ENCODE data around the gene PGK2. TPM values are rescaled to one million over a fixed set of nuclear protein-coding genes. Genes with fewer than 3 reads are reported as not detected.

PGK2 gene
- total and polyA plus RNA-seq, 5 donors from 2014 or later: not detected

DNA sequence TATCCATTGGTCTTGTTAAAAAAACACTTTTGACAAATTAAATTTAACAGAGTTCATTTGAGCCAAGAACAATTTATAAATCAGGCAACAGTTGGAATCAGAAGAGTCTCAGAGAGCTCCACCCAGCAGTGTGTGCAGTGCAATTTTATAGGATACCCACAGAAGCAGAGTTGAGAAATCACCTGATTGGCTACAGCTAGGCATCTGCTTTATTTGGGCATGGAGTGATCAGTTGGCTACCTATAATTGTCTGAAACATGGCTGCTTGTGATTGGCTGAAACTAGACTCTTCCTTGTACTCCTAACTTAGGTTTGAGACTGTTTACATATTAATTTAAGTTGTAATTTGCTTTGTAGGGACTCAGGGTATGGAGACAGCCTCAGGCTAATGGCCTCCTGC is 12.0 kb downstream of the PGK2 start:
- DNase-seq (no peak), ATAC-seq (ENCODE audit: low read depth in 2 of 2) (no peak)
- Histone ChIP-seq H3K36me3 (ENCODE audit: control insufficient read depth, insufficient read depth, low read length) (no peaks in the 10 kb centered on the region), H3K9me3 (ENCODE audit: control insufficient read depth in 2 of 2, low read length in 2 of 2) (no peaks in the 10 kb centered on the region), H3K4me3 (ENCODE audit: low read depth, low read length) (no peak overlapping the region), H3K27me3 (ENCODE audit: control insufficient read depth, insufficient read depth, low read length) (no peaks in the 10 kb centered on the region), H3K4me1 (ENCODE audit: control insufficient read depth, insufficient read depth, low read length, poor library complexity, severe bottlenecking) (no peaks in the 10 kb centered on the region), H3K27ac (ENCODE audit: insufficient read depth, low read length, poor library complexity, severe bottlenecking) (no peak overlapping the region)
- no peaks in the 10 kb centered on the region for H3K27me3 Mint-ChIP-seq
- H3K9me3 Mint-ChIP-seq: peaks cover 0 to 7% (median 3%) of the 10 kb centered on the region in 7 donors
- H3K4me1 Mint-ChIP-seq: no peaks in the 10 kb centered on the region
- H3K27ac Mint-ChIP-seq: no peak overlapping the region
- H3K4me3 Mint-ChIP-seq: no peak overlapping the region
- no peaks in the 10 kb centered on the region for H3K36me3 Mint-ChIP-seq

DNA sequence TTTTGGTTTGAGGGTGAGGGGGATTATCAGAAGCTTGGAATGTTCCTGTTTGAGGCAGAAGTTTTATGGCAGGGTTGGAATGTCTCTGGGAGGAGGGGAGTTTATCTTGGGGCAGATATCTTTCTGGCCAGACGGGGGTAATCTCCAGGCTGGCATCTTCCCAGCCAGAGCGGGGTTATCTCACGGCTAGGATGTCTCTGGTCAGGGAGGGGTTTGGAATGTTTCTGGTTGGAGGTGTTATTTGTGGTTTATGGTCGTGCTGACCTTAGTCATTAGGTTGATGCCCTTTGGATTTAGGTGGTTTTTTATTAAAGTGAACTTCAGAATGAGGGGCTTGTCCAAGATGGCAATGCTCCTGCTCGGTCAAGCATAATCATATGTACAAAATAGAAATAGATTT is 14.8 kb downstream of the PGK2 start:
- no peaks in the 10 kb centered on the region for H3K4me1 ChIP-seq (ENCODE audit: control insufficient read depth, insufficient read depth, low read length, poor library complexity, severe bottlenecking)
- no peak overlapping the region for H3K27ac ChIP-seq (ENCODE audit: insufficient read depth, low read length, poor library complexity, severe bottlenecking)
- H3K36me3 ChIP-seq (ENCODE audit: control insufficient read depth, insufficient read depth, low read length): no peaks in the 10 kb centered on the region
- ATAC-seq (ENCODE audit: low read depth in 2 of 2) (no peak), DNase-seq (no peak)
- no peak overlapping the region for H3K4me3 ChIP-seq (ENCODE audit: low read depth, low read length)
- no peaks in the 10 kb centered on the region for H3K27me3 ChIP-seq (ENCODE audit: control insufficient read depth, insufficient read depth, low read length)
- Mint-ChIP-seq H3K27me3 (no peaks in the 10 kb centered on the region), H3K4me1 (no peaks in the 10 kb centered on the region), H3K27ac (no peak overlapping the region), H3K9me3 (peaks cover 0 to 7% (median 5%) of the 10 kb centered on the region in 7 donors), H3K4me3 (no peak overlapping the region), H3K36me3 (no peaks in the 10 kb centered on the region)
- H3K9me3 ChIP-seq (ENCODE audit: control insufficient read depth in 2 of 2, low read length in 2 of 2): no peaks in the 10 kb centered on the region

DNA sequence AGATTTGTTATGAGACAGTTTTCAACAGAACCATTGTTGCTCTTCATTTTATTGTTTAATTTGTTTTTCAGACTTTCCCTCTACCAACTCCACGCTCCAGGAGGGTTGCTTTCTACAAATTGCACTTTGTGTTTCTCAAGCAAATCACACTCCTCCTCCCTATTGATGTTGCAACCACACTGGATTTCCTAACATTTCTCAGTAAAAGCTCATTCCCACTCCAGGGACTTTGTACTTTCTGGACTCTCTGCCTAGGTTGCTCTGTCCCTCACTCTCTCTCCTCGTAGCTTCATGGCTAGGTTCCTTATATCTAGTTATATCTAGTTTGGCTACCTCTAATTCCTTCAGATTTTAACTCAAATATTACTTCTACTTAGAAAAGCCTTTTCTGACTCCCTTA is 20.3 kb downstream of the PGK2 start:
- no peaks in the 10 kb centered on the region for H3K27me3 Mint-ChIP-seq
- H3K4me3 ChIP-seq (ENCODE audit: low read depth, low read length): no peak overlapping the region
- H3K4me1 Mint-ChIP-seq: no peaks in the 10 kb centered on the region
- H3K27me3 ChIP-seq (ENCODE audit: control insufficient read depth, insufficient read depth, low read length): no peaks in the 10 kb centered on the region
- no peaks in the 10 kb centered on the region for H3K9me3 ChIP-seq (ENCODE audit: control insufficient read depth in 2 of 2, low read length in 2 of 2)
- no peaks in the 10 kb centered on the region for H3K36me3 ChIP-seq (ENCODE audit: control insufficient read depth, insufficient read depth, low read length)
- H3K27ac Mint-ChIP-seq: no peak overlapping the region
- no peak for ATAC-seq (ENCODE audit: low read depth in 2 of 2)
- DNase-seq: no peak
- peaks cover 0 to 6% (median 3%) of the 10 kb centered on the region in 7 donors for H3K9me3 Mint-ChIP-seq
- H3K4me3 Mint-ChIP-seq: no peak overlapping the region
- no peaks in the 10 kb centered on the region for H3K4me1 ChIP-seq (ENCODE audit: control insufficient read depth, insufficient read depth, low read length, poor library complexity, severe bottlenecking)
- H3K36me3 Mint-ChIP-seq: no peaks in the 10 kb centered on the region
- H3K27ac ChIP-seq (ENCODE audit: insufficient read depth, low read length, poor library complexity, severe bottlenecking): no peak overlapping the region

DNA sequence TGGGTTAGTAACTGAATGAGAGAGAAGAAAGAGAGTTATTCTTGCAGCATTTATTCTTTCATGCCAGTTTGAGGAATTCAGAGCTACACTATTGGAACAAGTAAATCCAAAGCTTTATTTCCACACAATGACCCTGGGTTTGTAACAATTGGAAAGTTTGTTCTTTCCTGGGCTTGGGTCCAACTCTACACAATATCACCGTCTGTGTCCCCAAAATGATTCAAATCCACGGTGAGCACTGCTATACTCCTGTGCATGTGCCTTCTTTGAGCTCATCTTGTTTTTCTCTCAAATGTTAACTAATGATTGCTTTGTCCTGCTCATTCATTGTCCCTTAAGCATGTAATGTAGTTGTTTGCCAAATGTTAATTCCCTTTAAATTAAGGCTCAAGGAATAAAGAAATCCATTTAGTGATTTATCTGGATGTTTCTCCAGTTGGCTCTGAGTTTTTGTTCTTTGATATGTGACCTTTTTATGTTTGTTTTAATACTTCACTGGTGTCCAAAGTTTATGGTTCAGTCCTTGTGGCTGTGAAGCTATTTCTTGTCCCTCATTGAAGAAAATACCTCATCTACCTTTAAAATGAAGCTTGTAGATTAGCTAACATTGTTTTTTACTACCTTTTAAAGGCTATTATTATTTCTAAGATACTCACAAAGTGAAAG is 22.4 kb downstream of the PGK2 start:
- H3K36me3 ChIP-seq (ENCODE audit: control insufficient read depth, insufficient read depth, low read length): no peaks in the 10 kb centered on the region
- no peak for DNase-seq
- H3K27ac ChIP-seq (ENCODE audit: insufficient read depth, low read length, poor library complexity, severe bottlenecking): no peak overlapping the region
- Mint-ChIP-seq H3K4me1 (no peaks in the 10 kb centered on the region), H3K27ac (no peak overlapping the region), H3K4me3 (no peak overlapping the region), H3K27me3 (no peaks in the 10 kb centered on the region), H3K9me3 (peaks cover 0 to 8% (median 3%) of the 10 kb centered on the region in 7 donors), H3K36me3 (no peaks in the 10 kb centered on the region)
- H3K4me3 ChIP-seq (ENCODE audit: low read depth, low read length): no peak overlapping the region
- no peaks in the 10 kb centered on the region for H3K4me1 ChIP-seq (ENCODE audit: control insufficient read depth, insufficient read depth, low read length, poor library complexity, severe bottlenecking)
- no peak for ATAC-seq (ENCODE audit: low read depth in 2 of 2)
- no peaks in the 10 kb centered on the region for H3K9me3 ChIP-seq (ENCODE audit: control insufficient read depth in 2 of 2, low read length in 2 of 2)
- H3K27me3 ChIP-seq (ENCODE audit: control insufficient read depth, insufficient read depth, low read length): no peaks in the 10 kb centered on the region

DNA sequence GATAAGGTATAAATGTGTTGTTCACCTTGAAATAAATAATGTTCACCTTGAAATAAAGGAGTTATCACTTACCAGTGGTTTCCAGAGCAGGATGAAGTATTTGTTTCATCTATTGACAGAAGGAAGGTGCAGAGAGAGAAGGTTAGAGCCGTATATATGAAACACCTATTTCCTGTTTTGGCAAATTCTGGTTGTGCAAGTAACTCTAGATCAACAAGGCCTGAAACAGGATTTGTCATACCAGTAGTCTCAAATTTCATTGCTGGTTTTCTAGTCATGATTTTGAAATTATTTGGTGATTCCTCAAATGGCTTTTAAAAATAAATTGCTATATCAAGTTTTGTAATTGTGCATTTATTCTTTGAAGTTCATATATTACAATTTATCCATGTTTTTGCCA is 42.8 kb downstream of the PGK2 start, which contains the start of gene CRISP3:
Gene CRISP3, minus strand, starts transcription at position 130 of the 400 bp plus-strand sequence. Its CDS starts 21 bp downstream, at position 109.
- H3K27ac ChIP-seq (ENCODE audit: insufficient read depth, low read length, poor library complexity, severe bottlenecking): no peak within 1 kb of the TSS
- H3K36me3 Mint-ChIP-seq: no peaks in the 10 kb centered on the region
- H3K4me3 ChIP-seq (ENCODE audit: low read depth, low read length): no peak within 1 kb of the TSS
- ATAC-seq (ENCODE audit: low read depth in 2 of 2) (no peak), DNase-seq (peak in 1 of 3 donors; percentile 1)
- no peaks in the 10 kb centered on the region for H3K36me3 ChIP-seq (ENCODE audit: control insufficient read depth, insufficient read depth, low read length)
- no peaks in the 10 kb centered on the region for H3K9me3 ChIP-seq (ENCODE audit: control insufficient read depth in 2 of 2, low read length in 2 of 2)
- H3K4me1 Mint-ChIP-seq: no peaks in the 10 kb centered on the region
- H3K27me3 Mint-ChIP-seq: no peaks in the 10 kb centered on the region
- no peak within 1 kb of the TSS for H3K4me3 Mint-ChIP-seq
- peaks cover 0 to 7% (median 1%) of the 10 kb centered on the region in 7 donors for H3K9me3 Mint-ChIP-seq
- no peaks in the 10 kb centered on the region for H3K4me1 ChIP-seq (ENCODE audit: control insufficient read depth, insufficient read depth, low read length, poor library complexity, severe bottlenecking)
- no peaks in the 10 kb centered on the region for H3K27me3 ChIP-seq (ENCODE audit: control insufficient read depth, insufficient read depth, low read length)
- no peak within 1 kb of the TSS for H3K27ac Mint-ChIP-seq

DNA sequence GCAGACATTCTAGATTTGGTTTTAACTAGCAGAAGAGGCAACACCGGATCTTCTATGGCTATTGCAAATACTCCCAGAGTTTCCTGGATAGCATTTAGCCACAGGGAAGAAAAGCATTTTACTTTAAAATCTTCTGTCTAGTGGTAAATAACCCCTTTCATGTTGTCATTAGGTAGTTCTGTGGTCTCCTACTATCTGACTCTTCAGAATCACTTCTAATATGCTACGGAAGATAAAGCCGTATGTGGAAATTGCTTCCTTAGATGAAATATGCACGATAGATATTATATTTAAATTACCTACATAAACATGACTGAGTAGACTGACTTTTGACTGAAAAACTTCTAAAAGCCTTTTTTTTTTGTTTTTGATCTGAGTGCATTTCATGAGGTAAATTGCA is 43.7 kb downstream of the PGK2 start:
- Histone ChIP-seq H3K27me3 (ENCODE audit: control insufficient read depth, insufficient read depth, low read length) (no peaks in the 10 kb centered on the region), H3K36me3 (ENCODE audit: control insufficient read depth, insufficient read depth, low read length) (no peaks in the 10 kb centered on the region), H3K9me3 (ENCODE audit: control insufficient read depth in 2 of 2, low read length in 2 of 2) (no peaks in the 10 kb centered on the region), H3K4me1 (ENCODE audit: control insufficient read depth, insufficient read depth, low read length, poor library complexity, severe bottlenecking) (no peaks in the 10 kb centered on the region), H3K27ac (ENCODE audit: insufficient read depth, low read length, poor library complexity, severe bottlenecking) (no peak overlapping the region), H3K4me3 (ENCODE audit: low read depth, low read length) (no peak overlapping the region)
- Mint-ChIP-seq H3K36me3 (no peaks in the 10 kb centered on the region), H3K27me3 (no peaks in the 10 kb centered on the region), H3K4me3 (no peak overlapping the region), H3K9me3 (peaks cover 0 to 7% (median 1%) of the 10 kb centered on the region in 7 donors), H3K4me1 (no peaks in the 10 kb centered on the region), H3K27ac (no peak overlapping the region)
- ATAC-seq (ENCODE audit: low read depth in 2 of 2): no peak
- DNase-seq: no peak

DNA sequence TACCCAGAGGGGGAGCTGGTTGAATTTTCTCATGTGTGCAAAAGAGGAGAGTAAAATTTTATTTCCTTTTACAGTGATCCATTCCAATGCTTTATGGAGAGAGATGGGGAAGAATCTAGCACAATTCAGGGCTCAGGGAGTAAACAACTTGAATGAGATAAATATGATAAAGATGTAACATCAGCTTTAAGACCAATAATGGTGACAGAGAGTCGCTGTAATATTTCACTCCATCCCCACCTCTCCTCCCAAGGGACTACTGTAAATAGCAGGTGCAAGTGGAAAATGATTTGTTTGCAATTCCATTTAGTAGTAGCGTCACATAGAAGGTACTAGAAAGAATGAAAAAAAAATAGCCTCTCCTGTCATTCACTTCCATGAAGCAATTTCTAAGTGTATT is 47.7 kb downstream of the PGK2 start:
- peaks cover 0 to 7% (median 0%) of the 10 kb centered on the region in 7 donors for H3K9me3 Mint-ChIP-seq
- no peak overlapping the region for H3K4me3 Mint-ChIP-seq
- Histone ChIP-seq H3K36me3 (ENCODE audit: control insufficient read depth, insufficient read depth, low read length) (no peaks in the 10 kb centered on the region), H3K27ac (ENCODE audit: insufficient read depth, low read length, poor library complexity, severe bottlenecking) (no peak overlapping the region), H3K4me3 (ENCODE audit: low read depth, low read length) (no peak overlapping the region), H3K27me3 (ENCODE audit: control insufficient read depth, insufficient read depth, low read length) (no peaks in the 10 kb centered on the region), H3K9me3 (ENCODE audit: control insufficient read depth in 2 of 2, low read length in 2 of 2) (no peaks in the 10 kb centered on the region), H3K4me1 (ENCODE audit: control insufficient read depth, insufficient read depth, low read length, poor library complexity, severe bottlenecking) (no peaks in the 10 kb centered on the region)
- no peaks in the 10 kb centered on the region for H3K36me3 Mint-ChIP-seq
- no peak overlapping the region for H3K27ac Mint-ChIP-seq
- H3K27me3 Mint-ChIP-seq: no peaks in the 10 kb centered on the region
- H3K4me1 Mint-ChIP-seq: no peaks in the 10 kb centered on the region
- DNase-seq: no peak
- ATAC-seq (ENCODE audit: low read depth in 2 of 2): no peak

DNA sequence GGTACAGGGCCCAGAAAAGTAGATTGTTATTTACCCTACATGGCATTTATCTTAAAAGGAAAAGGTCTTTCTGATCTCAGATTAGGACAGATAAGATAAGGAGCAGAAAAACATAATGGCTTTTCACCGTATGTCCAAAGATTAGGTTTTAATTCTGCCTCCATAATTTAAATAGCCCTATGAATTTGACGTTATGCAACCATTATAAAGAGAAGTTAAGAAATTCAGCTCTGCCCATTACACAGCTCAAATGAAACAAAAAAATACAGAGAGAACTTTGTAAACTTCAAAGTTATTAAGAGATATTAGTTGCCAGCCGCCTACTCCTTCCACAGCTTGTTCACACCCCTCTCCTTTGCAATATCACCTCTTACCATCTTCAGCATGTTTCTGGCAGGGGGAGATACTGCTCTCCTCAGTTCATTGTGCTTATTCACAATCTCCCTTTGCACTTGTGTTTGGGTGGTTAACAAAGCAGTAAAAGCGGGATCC is 51.0 kb downstream of the PGK2 start:
- Histone ChIP-seq H3K27ac (ENCODE audit: insufficient read depth, low read length, poor library complexity, severe bottlenecking) (no peak overlapping the region), H3K36me3 (ENCODE audit: control insufficient read depth, insufficient read depth, low read length) (no peaks in the 10 kb centered on the region), H3K4me1 (ENCODE audit: control insufficient read depth, insufficient read depth, low read length, poor library complexity, severe bottlenecking) (no peaks in the 10 kb centered on the region), H3K27me3 (ENCODE audit: control insufficient read depth, insufficient read depth, low read length) (no peaks in the 10 kb centered on the region), H3K9me3 (ENCODE audit: control insufficient read depth in 2 of 2, low read length in 2 of 2) (no peaks in the 10 kb centered on the region), H3K4me3 (ENCODE audit: low read depth, low read length) (no peak overlapping the region)
- Mint-ChIP-seq H3K9me3 (peaks cover 0 to 2% (median 0%) of the 10 kb centered on the region in 7 donors), H3K4me3 (no peak overlapping the region), H3K27ac (no peak overlapping the region), H3K4me1 (no peaks in the 10 kb centered on the region), H3K36me3 (no peaks in the 10 kb centered on the region), H3K27me3 (no peaks in the 10 kb centered on the region)
- ATAC-seq (ENCODE audit: low read depth in 2 of 2) (no peak), DNase-seq (no peak)

All from CD4-positive, CD25-positive, alpha-beta regulatory T cell (primary cell).